GM21717 (cell line): ENCODE data around the gene EPB41L5.
"Not testable (repeated sequence)": the region's sequence is repeated elsewhere in the genome, so short reads cannot be mapped to it uniquely, and the experiment has no call there.

Experiments used
- ATAC-seq: cut with Tn5 transposase; IDR thresholded peaks from one replicate; pipeline ENCODE4 v1.9.1; 2021; ENCODE audit warnings: mild to moderate bottlenecking, moderate library complexity; ENCODE audit not compliant: unreplicated experiment

EPB41L5 gene

DNA sequence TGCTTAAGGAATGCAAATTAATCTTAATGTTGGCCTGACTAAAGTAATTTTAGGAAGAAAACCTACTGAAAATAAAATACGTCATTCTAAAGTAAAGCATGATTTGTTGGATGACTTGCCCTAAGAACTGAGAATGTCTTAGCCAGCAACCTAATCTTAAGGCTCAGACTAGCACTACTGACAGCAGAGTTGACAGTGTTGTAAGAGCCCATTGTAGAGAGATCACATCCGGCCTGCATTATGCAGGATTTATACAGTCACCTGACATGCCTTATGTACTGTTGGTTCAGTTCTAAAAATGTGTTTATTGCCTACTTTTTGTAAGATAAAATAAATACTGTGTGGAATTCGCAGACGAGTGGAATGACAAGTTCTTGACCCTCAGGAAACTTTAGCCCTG lies 128.0 kb downstream of the EPB41L5 start:
- no peak for ATAC-seq

DNA sequence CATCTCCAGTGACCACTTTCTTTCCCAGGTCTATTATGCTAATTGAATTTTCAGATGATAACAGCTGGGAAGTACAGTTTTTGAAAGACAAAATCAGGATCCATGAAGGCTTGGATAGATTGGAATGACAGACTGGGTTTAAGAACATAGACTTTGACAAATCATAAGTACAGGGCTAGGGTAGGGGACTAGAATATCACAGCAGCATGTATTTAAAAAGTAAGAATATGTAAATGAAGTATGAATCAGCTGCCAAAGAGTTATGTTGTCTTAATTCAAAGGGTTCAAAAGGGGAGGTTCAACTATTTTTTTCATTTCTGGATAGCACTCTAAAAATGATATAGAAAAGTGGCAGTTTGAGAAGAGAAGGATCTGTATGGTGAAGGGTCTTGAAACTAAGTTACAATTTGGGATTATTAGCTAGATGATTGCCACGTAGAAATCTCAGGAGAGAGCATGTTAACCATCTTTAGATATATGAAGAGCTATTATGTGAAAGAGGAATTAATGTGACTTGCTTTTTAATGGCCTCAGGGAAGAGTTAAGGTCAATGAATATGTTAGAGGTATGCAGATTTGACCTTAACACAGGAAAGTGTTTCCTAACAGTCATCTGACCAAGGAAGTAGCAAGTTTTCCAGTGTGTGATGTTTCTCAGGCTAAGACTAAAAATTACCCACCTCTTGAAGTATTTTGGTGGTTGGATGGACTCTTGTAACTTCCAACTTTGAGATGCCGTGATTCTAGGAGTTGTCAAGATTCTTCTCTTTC lies 128.6 kb downstream of the EPB41L5 start:
- ATAC-seq = no peak

DNA sequence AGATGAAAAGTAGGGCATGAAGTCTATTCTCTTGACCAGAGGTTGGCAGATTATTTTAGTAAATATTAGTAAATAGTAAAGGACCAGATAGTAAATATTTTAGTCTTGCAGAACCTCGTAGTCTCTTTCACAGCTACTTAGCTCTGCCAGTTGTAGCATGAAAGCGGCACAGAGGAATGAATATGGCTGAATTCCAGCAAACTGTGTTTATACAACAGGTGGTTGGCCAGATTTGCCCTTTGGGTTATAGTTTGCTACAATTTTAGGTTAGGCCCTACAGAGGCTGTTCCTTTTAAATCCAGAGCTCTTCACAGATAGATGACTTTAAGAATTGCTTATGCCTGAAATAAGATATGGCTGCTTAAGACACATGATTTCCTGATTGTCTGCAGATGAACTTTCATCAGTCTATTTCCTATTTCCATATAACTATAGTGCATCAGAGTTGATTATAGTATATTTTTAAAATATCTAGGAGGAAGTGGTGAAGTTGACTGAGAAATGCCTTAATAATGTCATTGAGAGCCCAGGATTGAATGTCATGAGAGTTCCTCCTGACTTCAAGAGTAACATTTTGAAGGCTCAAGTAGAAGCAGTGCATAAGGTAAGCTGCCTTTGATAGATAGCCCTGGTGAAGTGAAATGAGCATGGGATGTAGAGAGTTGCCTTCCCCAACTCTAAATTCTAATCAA lies 129.8 kb downstream of the EPB41L5 start:
- no peak for ATAC-seq

DNA sequence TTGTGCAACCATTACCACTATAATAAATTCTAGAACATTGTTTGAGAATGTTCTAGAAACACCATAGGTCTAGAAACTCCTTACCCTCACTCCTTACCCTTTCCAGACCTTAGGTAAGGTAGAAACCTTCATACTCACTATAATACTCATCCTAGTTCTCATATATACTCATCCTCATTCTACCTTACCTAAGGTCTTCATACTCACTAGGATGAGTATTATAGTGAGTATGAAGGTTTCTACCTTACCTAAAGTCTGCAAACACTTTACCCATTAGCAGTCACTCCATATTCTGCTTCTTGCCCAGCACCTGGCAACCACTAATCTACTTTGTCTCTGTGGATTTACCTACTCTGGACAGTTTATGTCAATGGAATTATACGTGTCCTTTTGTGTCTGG lies 135.4 kb downstream of the EPB41L5 start:
- ATAC-seq = no peak

DNA sequence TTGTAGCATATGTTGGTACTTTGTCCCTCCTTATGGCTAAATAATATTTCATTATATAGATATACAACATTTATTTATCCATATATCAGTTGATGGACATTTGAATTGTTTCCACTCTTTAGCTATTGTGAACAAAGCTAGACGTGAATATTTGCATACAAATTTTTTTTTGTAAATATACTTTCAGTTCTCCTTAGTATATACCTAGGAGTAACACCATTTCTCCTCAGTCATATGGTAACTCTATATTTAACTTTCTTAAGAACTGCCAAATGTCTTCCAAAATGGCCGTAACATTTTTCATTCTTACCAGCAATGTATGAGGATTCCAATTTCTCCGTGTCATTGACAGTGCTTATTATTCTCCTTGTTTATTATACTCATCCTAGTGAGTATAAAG lies 135.8 kb downstream of the EPB41L5 start:
- ATAC-seq = no peak

GRCh38 chr2:120149406-120149805 lies 136.5 kb downstream of the EPB41L5 start:
- ATAC-seq = no peak

DNA sequence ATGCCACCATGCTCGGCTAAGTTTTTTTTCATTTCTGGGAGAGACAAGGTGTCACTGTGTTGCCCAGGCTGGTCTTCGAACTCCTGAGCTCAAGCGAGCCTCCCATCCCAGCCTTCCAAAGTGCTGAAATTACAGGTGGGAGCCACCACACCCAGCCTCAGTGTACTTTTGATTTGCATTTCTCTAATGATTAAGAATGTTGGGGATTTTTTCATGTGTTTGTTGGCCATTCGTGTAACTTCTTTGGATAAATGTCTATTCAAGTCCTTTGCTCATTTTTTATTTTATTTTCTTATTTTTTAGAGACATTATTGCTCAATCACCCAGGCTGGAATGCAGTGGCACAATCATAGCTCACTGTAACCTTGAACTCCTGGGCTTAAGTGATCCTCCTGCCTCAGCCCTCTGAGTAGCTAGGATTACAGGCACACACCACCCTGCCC lies 137.2 kb downstream of the EPB41L5 start:
- ATAC-seq = no peak

- ATAC-seq = no peak
These were observed 142.4 kb downstream of the EPB41L5 start for GRCh38 chr2:120155308-120155707.

- not testable (repeated sequence) for ATAC-seq
These were observed 145.8 kb downstream of the EPB41L5 start for GRCh38 chr2:120158658-120159057.

GRCh38 chr2:120161190-120161589 lies 148.3 kb downstream of the EPB41L5 start:
- no peak for ATAC-seq

DNA sequence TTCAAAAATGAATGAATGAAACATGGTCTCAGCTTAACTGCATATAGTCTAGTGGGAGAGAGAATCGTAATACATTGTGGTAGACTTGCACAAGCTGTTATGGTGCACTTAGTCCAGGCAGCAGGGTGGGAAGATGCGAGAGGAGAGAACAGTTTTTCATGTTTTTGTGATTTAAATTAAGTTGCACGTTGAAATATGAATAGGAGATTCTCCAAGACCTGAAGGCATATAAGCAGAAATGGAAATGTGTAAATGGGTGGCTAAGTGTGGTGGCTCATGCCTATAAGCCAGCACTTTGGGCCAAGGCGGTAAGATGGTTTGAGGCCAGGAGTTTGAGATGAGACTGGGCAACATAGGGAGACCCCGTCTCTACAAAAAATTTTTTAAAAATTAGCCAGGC lies 149.8 kb downstream of the EPB41L5 start:
- no peak for ATAC-seq

DNA sequence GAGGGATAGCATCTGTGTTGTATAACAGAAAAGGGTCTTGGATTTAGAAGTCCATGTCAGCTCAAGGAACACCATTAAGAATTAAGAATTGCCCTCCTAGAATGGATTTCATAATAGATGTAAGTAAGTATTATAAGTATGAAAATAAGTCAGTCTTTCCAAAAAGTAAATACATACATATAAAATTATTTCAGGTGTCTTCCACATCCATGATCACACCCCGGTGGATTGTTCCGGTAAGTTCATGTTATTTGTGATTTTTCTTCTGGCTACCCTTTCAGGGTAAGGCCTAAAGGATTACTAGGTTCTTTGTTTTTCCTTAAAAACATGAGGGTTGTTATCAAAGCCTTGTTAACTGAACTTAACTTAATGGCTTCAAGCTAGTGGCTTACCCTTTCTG lies 154.4 kb downstream of the EPB41L5 start:
- ATAC-seq = no peak

GRCh38 chr2:120169020-120169419 lies 156.1 kb downstream of the EPB41L5 start:
- no peak for ATAC-seq

DNA sequence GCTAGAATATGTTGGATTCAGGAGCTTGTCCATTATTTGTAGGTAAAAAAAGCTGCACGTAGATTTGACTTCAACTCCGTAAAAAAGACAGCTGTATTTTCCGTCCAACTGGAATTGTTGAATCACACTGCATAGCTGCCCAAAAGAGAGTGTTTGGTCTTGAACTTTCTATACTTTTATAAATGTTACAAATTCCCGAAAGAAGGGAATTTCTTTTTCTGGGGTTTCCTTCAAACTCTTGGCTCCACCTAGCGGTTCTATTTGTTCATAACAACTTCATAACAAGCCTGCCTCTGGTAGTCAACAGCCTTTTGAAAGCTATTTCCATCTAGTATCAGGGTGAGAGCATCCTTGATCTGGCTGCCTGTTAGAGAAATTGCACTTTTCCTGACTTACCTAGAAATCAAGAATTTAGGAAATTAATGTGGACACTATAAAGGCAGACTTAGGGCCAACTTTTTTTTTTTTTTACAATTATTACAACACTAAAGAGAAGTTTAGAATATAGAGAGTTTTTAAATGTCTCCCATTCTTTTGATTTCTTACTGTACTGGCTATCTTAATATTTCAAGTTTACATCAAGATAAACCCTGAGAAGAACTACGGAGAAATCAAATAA lies 162.2 kb downstream of the EPB41L5 start:
- no peak for ATAC-seq

GRCh38 chr2:120176526-120176925 lies 163.6 kb downstream of the EPB41L5 start:
- ATAC-seq = no peak

DNA sequence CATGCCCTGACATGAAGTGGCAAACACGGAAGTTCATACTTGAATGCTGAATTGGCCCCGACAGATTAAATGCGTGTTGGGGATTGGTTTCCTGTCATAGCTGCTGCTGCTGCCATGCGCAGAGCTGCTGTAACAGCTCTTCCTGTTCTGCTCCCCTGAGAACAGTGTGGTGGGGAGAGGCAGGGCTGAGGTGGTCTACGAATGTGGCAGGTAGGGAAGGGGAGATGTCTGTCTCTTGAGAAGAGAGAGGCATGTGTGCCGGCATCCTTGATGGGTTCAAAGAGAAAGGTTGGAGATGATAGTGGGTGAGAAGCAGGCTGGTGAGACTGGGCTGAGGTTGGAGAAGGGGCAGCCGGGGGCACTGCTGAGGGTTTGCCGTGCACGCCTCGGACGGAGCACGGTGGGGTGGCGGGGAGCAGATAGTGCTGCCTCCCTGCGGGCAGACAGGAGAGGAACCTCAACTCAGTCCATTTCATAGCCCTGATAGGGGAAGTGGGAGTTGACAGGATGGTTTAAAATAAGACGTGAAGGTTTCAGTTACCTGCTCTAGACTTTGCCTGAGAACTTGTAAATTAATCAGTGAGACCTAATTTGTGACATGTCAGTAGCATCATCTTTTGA lies 164.2 kb downstream of the EPB41L5 start:
- ATAC-seq = peak; percentile 97

GRCh38 chr2:120177973-120178372 lies 165.1 kb downstream of the EPB41L5 start:
- no peak for ATAC-seq

- ATAC-seq = no peak
These were observed 166.5 kb downstream of the EPB41L5 start for GRCh38 chr2:120179396-120179795.

DNA sequence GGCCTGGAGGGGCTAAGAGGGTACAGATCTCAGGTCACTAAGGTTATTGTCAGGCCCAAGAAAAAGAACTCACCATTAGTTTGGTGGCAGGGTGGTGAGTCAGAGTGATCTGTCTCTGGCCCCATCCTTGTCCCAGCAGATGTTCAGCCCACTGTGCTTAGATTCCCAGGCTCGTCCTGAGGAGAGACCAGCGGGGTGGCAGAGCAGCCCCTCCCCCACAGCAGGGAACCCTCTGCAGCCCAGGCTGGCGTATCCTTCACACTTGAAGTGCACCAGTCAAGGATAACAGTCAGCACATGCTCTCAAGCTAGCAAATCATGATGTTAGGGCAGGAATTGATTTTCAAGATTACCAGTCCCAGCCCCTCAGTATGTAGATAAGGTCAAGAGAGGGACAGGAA lies 167.2 kb downstream of the EPB41L5 start:
- no peak for ATAC-seq

DNA sequence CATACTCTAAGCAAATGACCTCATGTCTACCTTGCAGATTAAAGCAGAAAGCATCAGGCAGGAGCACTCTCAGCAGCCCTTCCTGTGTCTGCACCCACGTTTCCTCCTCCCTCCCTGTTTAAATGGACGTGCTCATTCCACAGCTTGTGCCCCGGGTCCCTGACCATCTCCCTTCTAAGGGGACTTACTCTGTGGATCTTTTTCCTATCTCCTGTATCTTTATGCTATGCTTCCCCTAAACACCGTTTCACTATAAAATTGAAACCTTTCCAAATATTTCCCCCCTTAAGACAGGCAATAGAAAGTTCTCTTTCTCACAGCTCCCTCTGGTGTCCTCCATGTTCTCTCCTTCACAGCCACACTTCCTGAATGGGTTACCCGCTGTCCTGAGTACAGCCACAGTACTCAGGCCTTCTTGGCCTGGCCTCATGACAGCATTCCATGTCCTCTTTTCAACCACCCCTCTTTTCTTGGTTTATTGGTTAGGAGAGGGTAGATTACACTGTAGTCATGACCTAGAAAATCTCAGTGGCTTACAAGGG lies 169.2 kb downstream of the EPB41L5 start:
- no peak for ATAC-seq

- no peak for ATAC-seq
These were observed 176.3 kb downstream of the EPB41L5 start for GRCh38 chr2:120189189-120189588.
